ENCODE data around the gene DDX51.

- TF ChIP-seq YY1 (IDR thresholded peaks at IDR 0.05; ENCODE audit: insufficient read depth, insufficient replicate concordance, low read depth, low read length) (no peak), ATF3 (CRISPR knock-in tag; IDR thresholded peaks at IDR 0.05) (no peak), EZH2 (conservative IDR thresholded peaks at IDR 0.05; ENCODE audit: low read depth, low read length) (0 out of 2 replicates have a peak, but pooled peaks have one; percentile 48), SUZ12 (IDR thresholded peaks at IDR 0.05; ENCODE audit: low read depth, low read length) (no peak), PBX3 (CRISPR knock-in tag; IDR thresholded peaks at IDR 0.05; ENCODE audit: borderline replicate concordance) (no peak), ZNF407 (CRISPR knock-in tag; IDR thresholded peaks at IDR 0.05; ENCODE audit: not compliant biosample characterization) (no peak), PLSCR1 (CRISPR knock-in tag; IDR thresholded peaks at IDR 0.05; ENCODE audit: borderline replicate concordance) (no peak)
Observed at GRCh38 chr12:132153501-132154340, 9.6 kb upstream of the DDX51 start.
